CD4-positive, alpha-beta T cell treated with Interleukin-10 for 1 hour (primary cell): ENCODE measurements around the gene ABCC8.

Source experiments
- DNase-seq: peaks from one replicate; pipeline ENCODE4 v3.0.0-alpha.2; 2020

ABCC8 gene

GRCh38 chr11:17401841-17402240, 74.8 kb downstream of the ABCC8 start:
- no peak for DNase-seq

- DNase-seq, result no peak
Measured at GRCh38 chr11:17401316-17401715, 75.3 kb downstream of the ABCC8 start.

GRCh38 chr11:17400048-17400775, 76.4 kb downstream of the ABCC8 start:
- DNase-seq, result no peak

GRCh38 chr11:17399236-17399635, 77.4 kb downstream of the ABCC8 start:
- no peak for DNase-seq

- DNase-seq, result no peak
Measured at GRCh38 chr11:17397311-17398002, 79.2 kb downstream of the ABCC8 start.

- DNase-seq, result no peak
Measured at GRCh38 chr11:17396598-17397310, 79.9 kb downstream of the ABCC8 start.

GRCh38 chr11:17395978-17396377, 80.7 kb downstream of the ABCC8 start:
- DNase-seq, result no peak

GRCh38 chr11:17395554-17395961, 81.1 kb downstream of the ABCC8 start:
- DNase-seq, result no peak

- DNase-seq, result no peak
Measured at GRCh38 chr11:17394743-17395390, 81.8 kb downstream of the ABCC8 start.

- no peak for DNase-seq
Measured at GRCh38 chr11:17393472-17393871, 83.2 kb downstream of the ABCC8 start.

- no peak for DNase-seq
Measured at GRCh38 chr11:17392872-17393271, 83.8 kb downstream of the ABCC8 start.

GRCh38 chr11:17391493-17392355, 84.9 kb downstream of the ABCC8 start:
- DNase-seq, result no peak

- DNase-seq, result peak; percentile 10
Measured at GRCh38 chr11:17389957-17390649, 86.5 kb downstream of the ABCC8 start.

- peak; percentile 81 for DNase-seq
Measured at GRCh38 chr11:17389211-17389956, 87.3 kb downstream of the ABCC8 start.

- no peak for DNase-seq
Measured at GRCh38 chr11:17388609-17389210, 87.9 kb downstream of the ABCC8 start, which contains the start of gene KCNJ11. TSS of gene KCNJ11 (minus strand) at chr11:17388659. CDS start at chr11:17388091, 568 bp downstream.

GRCh38 chr11:17387811-17388210, 88.8 kb downstream of the ABCC8 start:
- no peak for DNase-seq

GRCh38 chr11:17387254-17387653, 89.4 kb downstream of the ABCC8 start:
- no peak for DNase-seq

GRCh38 chr11:17386331-17387084, 90.1 kb downstream of the ABCC8 start:
- peak; percentile 24 for DNase-seq

- no peak for DNase-seq
Measured at GRCh38 chr11:17385926-17386325, 90.7 kb downstream of the ABCC8 start.

GRCh38 chr11:17385492-17385891, 91.2 kb downstream of the ABCC8 start:
- DNase-seq, result no peak
